Rectal smooth muscle tissue (tissue), 1 donor: ENCODE data around the gene STIMATE.

Source experiments
- H3K27ac ChIP-seq: one replicate; pipeline ENCODE4 v1.7.0; 2013; ENCODE audit warnings: low read depth, low read length, inconsistent platforms
- H3K27me3 ChIP-seq: one replicate; pipeline ENCODE4 v1.7.0; 2013; ENCODE audit warnings: low read length; ENCODE audit not compliant: control insufficient read depth, insufficient read depth
- H3K36me3 ChIP-seq: one replicate; pipeline ENCODE4 v1.7.0; 2013; ENCODE audit warnings: low read length; ENCODE audit not compliant: control insufficient read depth, insufficient read depth
- H3K4me1 ChIP-seq: one replicate; pipeline ENCODE4 v1.7.0; 2013; ENCODE audit warnings: low read length; ENCODE audit not compliant: control insufficient read depth, insufficient read depth
- H3K4me3 ChIP-seq: one replicate; pipeline ENCODE4 v1.7.0; 2013; ENCODE audit warnings: low read length
- H3K9ac ChIP-seq: one replicate; pipeline ENCODE4 v1.7.0; 2013; ENCODE audit warnings: low read length

STIMATE gene

DNA sequence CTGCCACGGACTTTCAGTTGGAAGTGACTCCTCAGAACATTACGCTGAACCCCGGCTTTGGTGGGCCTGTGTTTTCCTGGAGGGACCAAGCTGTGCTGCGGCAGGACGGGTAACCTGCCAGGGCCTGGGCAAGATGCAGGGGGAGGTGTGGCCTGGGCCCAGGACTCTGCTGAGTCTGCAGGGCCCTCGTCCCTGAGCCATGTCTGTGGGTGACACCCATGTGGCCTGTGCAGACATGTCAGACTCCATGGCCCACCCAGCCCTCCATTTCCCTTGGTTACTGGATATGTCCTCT is 107.7 kb downstream of the STIMATE start:
- H3K4me1 ChIP-seq, result no peaks in the 10 kb centered on the region
- H3K27me3 ChIP-seq, result no peaks in the 10 kb centered on the region
- H3K27ac ChIP-seq, result no peak overlapping the region
- H3K4me3 ChIP-seq, result no peak overlapping the region
- no peaks in the 10 kb centered on the region for H3K36me3 ChIP-seq
- no peak overlapping the region for H3K9ac ChIP-seq

DNA sequence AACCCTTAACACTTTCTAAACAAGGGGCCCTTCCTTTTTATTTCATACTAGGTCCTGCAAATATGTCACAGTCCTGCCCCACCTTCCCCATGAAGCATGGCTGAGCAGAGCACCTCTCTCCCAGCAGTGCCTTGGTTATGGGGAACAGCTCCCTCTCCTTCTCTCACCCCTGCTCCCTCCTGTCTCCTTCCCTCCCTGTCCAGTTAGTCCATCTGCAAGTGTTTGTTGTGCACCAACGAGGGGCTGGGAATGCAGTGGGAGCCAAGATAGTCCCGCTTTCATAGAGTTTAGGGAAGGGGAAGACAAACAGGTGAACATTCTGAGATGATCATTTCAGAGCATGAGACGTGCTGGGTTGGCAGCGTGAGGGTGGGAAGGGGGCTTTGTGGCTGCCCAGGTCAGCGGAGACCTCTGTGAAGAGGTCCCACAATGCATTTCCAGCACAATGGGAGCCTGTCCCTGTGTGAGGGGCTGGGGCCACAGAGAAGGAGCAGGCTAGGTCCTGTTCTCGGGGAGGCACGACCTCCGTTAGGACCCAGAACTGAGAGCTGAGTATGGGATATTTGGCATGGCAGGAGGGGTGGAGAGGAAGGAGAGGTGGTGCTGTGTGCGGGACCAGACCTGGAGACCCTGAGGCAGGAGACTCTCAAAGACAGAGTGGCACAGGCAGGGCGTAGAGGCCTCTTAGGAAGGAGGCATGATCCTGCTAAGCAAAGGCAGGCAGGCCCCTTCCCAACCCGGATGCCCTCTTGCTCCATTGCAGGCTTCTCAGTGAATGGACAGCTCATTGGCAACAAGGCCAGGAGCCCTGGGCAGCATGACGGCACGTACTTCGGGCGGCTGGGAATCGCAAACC is 108.2 kb downstream of the STIMATE start:
- Histone ChIP-seq H3K27ac (no peak overlapping the region), H3K36me3 (no peaks in the 10 kb centered on the region), H3K4me1 (no peaks in the 10 kb centered on the region), H3K9ac (no peak overlapping the region), H3K4me3 (no peak overlapping the region), H3K27me3 (no peaks in the 10 kb centered on the region)

DNA sequence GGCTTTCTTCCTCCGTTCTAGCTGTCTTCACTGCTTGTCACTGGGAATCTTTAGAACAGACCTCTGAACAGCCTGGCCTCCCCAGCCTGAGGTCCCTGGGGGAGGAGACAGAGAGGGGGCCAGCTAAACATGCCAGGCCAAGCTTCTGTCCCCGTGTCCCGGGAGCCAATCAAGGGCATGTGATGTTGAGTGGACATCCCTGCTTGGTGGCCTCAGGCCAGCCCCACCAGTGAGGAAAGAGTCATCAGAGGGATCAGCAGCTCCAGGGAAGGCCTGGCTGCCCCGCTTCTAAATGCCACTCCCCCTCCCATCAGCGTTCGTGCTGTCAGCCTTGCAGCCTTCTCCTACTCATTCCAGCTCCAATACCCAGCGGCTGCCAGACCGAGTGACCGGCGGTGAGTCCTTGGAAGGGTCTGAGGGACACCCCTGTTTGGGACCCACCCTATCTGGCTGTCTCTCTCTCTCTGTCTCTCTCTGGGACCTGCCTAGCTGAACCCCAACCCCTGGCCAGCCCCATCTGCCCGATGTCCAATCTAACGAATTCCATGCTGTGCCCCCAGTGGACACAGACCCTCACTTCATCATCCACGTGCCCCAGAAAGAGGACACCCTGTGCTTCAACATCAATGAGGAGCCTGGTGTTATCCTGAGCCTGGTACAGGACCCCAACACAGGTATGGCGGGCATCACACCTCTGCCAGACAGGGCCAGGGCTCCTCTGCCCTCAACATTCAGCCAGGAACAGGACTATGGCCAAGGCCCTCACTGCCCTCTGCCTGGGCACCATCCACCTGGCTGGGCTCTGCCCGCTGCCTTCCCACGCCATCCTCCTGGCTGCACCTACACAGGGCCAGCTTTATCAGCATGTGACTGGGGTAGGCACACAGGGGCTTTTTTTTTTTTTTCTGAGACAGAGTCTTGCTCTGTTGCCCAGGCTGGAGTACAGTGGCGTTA is 109.4 kb downstream of the STIMATE start:
- no peaks in the 10 kb centered on the region for H3K4me1 ChIP-seq
- H3K27me3 ChIP-seq, result no peaks in the 10 kb centered on the region
- no peaks in the 10 kb centered on the region for H3K36me3 ChIP-seq
- no peak overlapping the region for H3K27ac ChIP-seq
- H3K9ac ChIP-seq, result no peak overlapping the region
- no peak overlapping the region for H3K4me3 ChIP-seq

GRCh38 chr3:52787246-52787645 is 110.1 kb downstream of the STIMATE start:
- no peak overlapping the region for H3K27ac ChIP-seq
- no peak overlapping the region for H3K4me3 ChIP-seq
- no peaks in the 10 kb centered on the region for H3K36me3 ChIP-seq
- H3K27me3 ChIP-seq, result no peaks in the 10 kb centered on the region
- H3K4me1 ChIP-seq, result no peaks in the 10 kb centered on the region
- no peak overlapping the region for H3K9ac ChIP-seq
